Activated naive CD8-positive, alpha-beta T cell treated with anti-CD3 and anti-CD28 coated beads, Interleukin-2, amount 10 ng/mL, durations not matched to agents 7 days and 5 days (primary cell): ENCODE results near the gene DCDC2C. TPM values are rescaled to one million over a fixed set of nuclear protein-coding genes. Genes with fewer than 3 reads are reported as not detected.
"Not testable (repeated sequence)": the region's sequence is repeated elsewhere in the genome, so short reads cannot be mapped to it uniquely, and the experiment has no call there.

Source experiments
- ATAC-seq: fragments of 150-1000 bp; cut with Tn5 transposase; one replicate; pipeline ENCODE4 v1.10.0; 2021; ENCODE audit warnings: low read depth, moderate library complexity
- POLR2A ChIA-PET: fragments of 350-600 bp; sonication (Branson Sonifier 250); formaldehyde crosslinking; loops from one replicate; lab custom pipeline; 2021; ENCODE audit warnings: antibody characterized with exemption; lab: Charles Lee
- DNase-seq: peaks from one replicate; pipeline ENCODE4 v3.0.0; 2021
- H3K27ac Mint-ChIP-seq: one replicate; pipeline ENCODE4 v1.8.0; 2022; ENCODE audit warnings: mild to moderate bottlenecking, mixed read lengths
- H3K27me3 Mint-ChIP-seq: one replicate; pipeline ENCODE4 v1.8.0; 2022; ENCODE audit warnings: mild to moderate bottlenecking, moderate library complexity, mixed read lengths
- H3K36me3 Mint-ChIP-seq: one replicate; pipeline ENCODE4 v1.8.0; 2021; ENCODE audit warnings: mild to moderate bottlenecking, mixed read lengths
- H3K4me1 Mint-ChIP-seq: one replicate; pipeline ENCODE4 v1.8.0; 2021; ENCODE audit warnings: mixed read lengths
- H3K4me3 Mint-ChIP-seq: one replicate; pipeline ENCODE4 v1.8.0; 2022; ENCODE audit warnings: mild to moderate bottlenecking, moderate library complexity, mixed read lengths
- H3K9me3 Mint-ChIP-seq: one replicate; pipeline ENCODE4 v1.8.0; 2021; ENCODE audit warnings: mixed read lengths
- total RNA-seq, 2 experiments: library from RNA; stranded (reverse); gene quantifications; one replicate each; pipeline ENCODE4 v1.2.3, GENCODE V29; 2021

DCDC2C gene
- total RNA-seq = not detected

- H3K4me3 Mint-ChIP-seq = no peak within 1 kb of the TSS
- no peaks in the 10 kb centered on the region for H3K4me1 Mint-ChIP-seq
- DNase-seq (no peak), ATAC-seq (no peak)
- peaks cover 1% of the 10 kb centered on the region for H3K36me3 Mint-ChIP-seq
- peaks cover 44% of the 10 kb centered on the region for H3K27me3 Mint-ChIP-seq
- no peak within 1 kb of the TSS for H3K27ac Mint-ChIP-seq
- POLR2A ChIA-PET = no interaction called here
- no peaks in the 10 kb centered on the region for H3K9me3 Mint-ChIP-seq
Measured at GRCh38 chr2:3703236-3703756, at the start of gene DCDC2C. TSS of gene DCDC2C (plus strand) at chr2:3703575. CDS start at chr2:3703752, 177 bp downstream.

DNA sequence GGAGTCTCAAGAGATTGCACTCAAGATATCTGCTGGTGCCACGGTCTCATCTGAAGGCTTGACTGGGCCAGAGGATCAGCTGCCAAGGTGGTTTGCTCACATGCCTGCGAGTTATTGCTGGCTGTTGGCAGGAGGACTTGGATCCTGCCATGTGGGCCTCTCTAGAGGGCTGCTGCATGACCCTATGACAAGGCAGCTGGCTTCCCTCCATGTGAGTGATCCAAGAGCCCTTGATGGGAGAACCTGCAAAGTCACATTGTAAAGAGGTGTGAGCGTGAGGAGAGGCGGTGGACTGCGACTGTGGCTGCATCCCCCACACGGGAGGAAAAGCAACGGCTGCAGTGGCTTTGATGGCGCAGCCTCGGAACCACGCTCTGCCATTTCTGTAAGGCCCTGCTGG, 49.4 kb upstream of the DCDC2C start:
- peaks cover 10% of the 10 kb centered on the region for H3K4me1 Mint-ChIP-seq
- ATAC-seq (no peak), DNase-seq (no peak)
- POLR2A ChIA-PET = no interaction called here
- no peaks in the 10 kb centered on the region for H3K9me3 Mint-ChIP-seq
- no peak overlapping the region for H3K4me3 Mint-ChIP-seq
- no peaks in the 10 kb centered on the region for H3K36me3 Mint-ChIP-seq
- no peaks in the 10 kb centered on the region for H3K27me3 Mint-ChIP-seq
- no peak overlapping the region for H3K27ac Mint-ChIP-seq

DNA sequence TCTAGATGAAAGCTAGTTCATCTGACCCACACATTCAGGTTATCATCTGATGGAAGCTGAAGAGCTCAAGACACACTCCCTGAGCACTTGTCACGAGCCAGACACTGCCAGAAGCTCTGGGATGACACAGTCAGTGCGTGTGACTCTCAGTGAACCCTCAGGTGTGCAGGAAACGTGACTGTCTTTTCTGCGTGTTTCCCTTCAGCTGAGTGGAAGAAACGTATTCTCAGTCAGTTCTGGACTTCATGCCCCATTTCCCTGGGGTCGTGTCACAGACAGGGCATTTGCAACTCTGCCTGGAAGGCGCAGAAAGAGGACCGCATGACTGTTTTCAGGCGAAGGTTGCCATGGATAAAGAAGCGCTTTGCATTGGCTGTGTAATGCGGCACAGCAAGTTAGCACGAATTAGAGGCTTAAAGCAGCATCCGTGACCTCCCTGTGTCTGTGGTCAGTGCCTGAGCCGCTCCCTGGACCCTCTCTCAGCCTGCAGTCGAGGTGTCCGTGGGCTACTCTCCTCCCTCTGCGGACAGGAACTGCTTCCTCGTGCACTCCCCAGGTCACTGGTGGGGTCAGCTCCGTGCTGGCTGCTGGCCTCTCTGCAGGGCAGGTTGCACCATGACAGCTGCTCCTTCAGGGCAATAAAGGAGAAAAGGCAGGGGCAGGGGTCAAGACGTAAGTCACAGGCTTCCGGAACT, 48.7 kb upstream of the DCDC2C start:
- Mint-ChIP-seq H3K36me3 (no peaks in the 10 kb centered on the region), H3K4me3 (no peak overlapping the region), H3K4me1 (peaks cover 11% of the 10 kb centered on the region), H3K27me3 (no peaks in the 10 kb centered on the region), H3K27ac (no peak overlapping the region), H3K9me3 (no peaks in the 10 kb centered on the region)
- ATAC-seq (no peak), DNase-seq (no peak)
- POLR2A ChIA-PET = no interaction called here

GRCh38 chr2:3655871-3656761, 47.3 kb upstream of the DCDC2C start:
- ATAC-seq = no peak
- H3K4me3 Mint-ChIP-seq = no peak overlapping the region
- no peaks in the 10 kb centered on the region for H3K9me3 Mint-ChIP-seq
- no peaks in the 10 kb centered on the region for H3K36me3 Mint-ChIP-seq
- no peak for DNase-seq
- POLR2A ChIA-PET = no interaction called here
- H3K27me3 Mint-ChIP-seq = no peaks in the 10 kb centered on the region
- no peak overlapping the region for H3K27ac Mint-ChIP-seq
- peaks cover 11% of the 10 kb centered on the region for H3K4me1 Mint-ChIP-seq

DNA sequence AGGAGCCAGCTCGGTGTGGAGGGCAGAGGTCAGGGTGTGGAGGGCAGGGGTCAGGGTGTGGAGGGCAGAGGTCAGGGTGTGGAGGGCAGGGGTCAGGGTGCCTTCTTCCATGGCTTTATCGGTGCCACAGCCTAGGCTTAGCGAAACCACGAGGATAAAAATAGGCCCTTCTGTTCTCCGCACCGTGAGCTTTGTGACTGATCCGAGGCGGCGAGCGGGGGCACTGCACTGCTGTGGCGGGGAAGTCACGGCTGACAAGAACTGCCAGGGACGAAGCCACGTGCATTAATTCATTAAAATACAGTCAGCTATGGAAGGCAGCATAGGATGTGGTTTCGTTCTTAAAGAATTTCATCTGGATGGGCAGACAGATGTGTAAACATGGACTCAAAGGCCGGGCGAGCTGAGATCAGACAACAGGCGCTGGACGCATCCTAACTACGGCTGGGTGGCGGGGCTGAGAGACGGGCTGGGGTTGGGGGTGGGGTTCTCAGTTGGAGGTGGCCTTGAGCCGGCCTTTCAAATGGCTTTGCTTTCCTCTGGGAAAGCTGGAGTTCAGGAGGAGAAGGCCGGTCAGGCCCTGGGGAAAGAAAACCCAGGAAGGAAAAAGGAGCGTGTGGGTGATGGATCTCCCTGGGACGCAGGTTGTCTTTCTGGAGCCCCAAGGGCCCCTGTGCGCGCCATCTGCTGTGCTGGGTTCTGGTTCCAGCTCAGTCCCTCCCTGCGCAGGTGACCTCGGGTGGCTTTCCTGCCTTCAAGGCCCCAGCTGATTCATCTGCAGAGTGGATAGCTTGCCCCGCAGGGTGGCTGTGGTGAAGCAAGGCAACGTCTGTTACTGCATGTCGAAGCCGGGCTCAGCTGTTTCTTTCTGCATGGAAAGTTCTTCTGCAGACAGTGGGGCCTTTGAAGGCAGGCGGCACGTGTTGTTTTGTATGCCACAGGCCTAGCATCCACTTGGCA, 46.3 kb upstream of the DCDC2C start:
- POLR2A ChIA-PET = no interaction called here
- ATAC-seq = no peak
- H3K4me3 Mint-ChIP-seq = no peak overlapping the region
- no peak for DNase-seq
- no peaks in the 10 kb centered on the region for H3K27me3 Mint-ChIP-seq
- no peaks in the 10 kb centered on the region for H3K9me3 Mint-ChIP-seq
- H3K4me1 Mint-ChIP-seq = peaks cover 6% of the 10 kb centered on the region
- H3K36me3 Mint-ChIP-seq = no peaks in the 10 kb centered on the region
- H3K27ac Mint-ChIP-seq = no peak overlapping the region

DNA sequence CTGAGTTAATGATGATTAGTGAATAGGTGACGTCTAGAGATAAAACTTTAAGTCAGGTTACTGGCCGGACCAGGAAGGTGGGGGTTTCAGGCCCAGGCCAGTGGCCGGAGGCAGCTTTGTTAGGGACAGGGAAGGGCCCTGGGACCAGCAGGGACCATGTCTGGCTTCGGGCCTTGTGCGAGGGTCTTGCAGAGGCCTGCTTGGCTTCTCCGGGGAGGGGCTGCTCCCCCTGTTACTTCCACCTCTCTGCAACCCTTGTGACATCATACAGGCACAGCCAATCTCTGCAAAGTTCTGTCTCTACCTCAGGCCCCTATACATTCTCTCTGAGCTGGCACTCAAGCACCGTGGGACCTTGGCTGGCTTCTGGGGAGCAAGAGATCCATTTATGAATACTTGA, 45.5 kb upstream of the DCDC2C start, which contains the start of gene ALLC:
ALLC (plus strand) TSS at position 320 of the 400 bp plus-strand sequence. CDS start 12,958 bp downstream, outside the sequence.
- POLR2A ChIA-PET = no interaction called here
- Mint-ChIP-seq H3K27ac (no peak within 1 kb of the TSS), H3K36me3 (no peaks in the 10 kb centered on the region), H3K4me3 (no peak within 1 kb of the TSS), H3K9me3 (no peaks in the 10 kb centered on the region), H3K4me1 (peaks cover 4% of the 10 kb centered on the region), H3K27me3 (no peaks in the 10 kb centered on the region)
- DNase-seq = no peak
- ATAC-seq = no peak

GRCh38 chr2:3659447-3660432, 43.6 kb upstream of the DCDC2C start:
- H3K4me3 Mint-ChIP-seq = no peak overlapping the region
- ATAC-seq = peak; percentile 12
- no peaks in the 10 kb centered on the region for H3K9me3 Mint-ChIP-seq
- POLR2A ChIA-PET = no interaction called here
- no peak overlapping the region for H3K27ac Mint-ChIP-seq
- H3K4me1 Mint-ChIP-seq = peaks cover 4% of the 10 kb centered on the region
- no peaks in the 10 kb centered on the region for H3K27me3 Mint-ChIP-seq
- no peaks in the 10 kb centered on the region for H3K36me3 Mint-ChIP-seq
- no peak for DNase-seq

DNA sequence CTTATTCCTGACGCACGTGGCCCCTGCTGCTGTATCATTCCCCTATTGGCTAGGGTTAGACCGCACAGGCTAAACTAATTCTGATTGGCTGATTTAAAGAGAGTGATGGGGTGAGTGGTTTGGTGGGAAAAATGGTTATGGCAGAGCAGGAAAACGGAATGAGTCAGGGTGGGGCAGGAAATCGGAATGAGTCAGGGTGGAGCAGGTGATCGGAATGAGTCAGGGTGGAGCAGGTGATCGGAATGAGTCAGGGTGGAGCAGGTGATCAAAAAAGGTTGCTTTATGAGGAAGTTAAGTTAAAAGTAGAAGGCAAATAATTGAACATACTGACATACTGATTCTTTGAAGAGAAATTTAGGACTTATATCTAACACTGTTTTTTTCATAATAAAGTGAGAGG, 42.7 kb upstream of the DCDC2C start:
- ATAC-seq, H3K4me3 Mint-ChIP-seq, POLR2A ChIA-PET, H3K27me3 Mint-ChIP-seq, H3K9me3 Mint-ChIP-seq, H3K4me1 Mint-ChIP-seq, DNase-seq, H3K36me3 Mint-ChIP-seq: not testable (repeated sequence)
- peak overlapping the region; percentile 36 for H3K27ac Mint-ChIP-seq

GRCh38 chr2:3661149-3661660, 42.2 kb upstream of the DCDC2C start:
- DNase-seq = no peak
- Mint-ChIP-seq H3K27ac (no peak overlapping the region), H3K36me3 (no peaks in the 10 kb centered on the region), H3K27me3 (peaks cover 2% of the 10 kb centered on the region), H3K4me1 (peaks cover 4% of the 10 kb centered on the region), H3K4me3 (no peak overlapping the region), H3K9me3 (no peaks in the 10 kb centered on the region)
- POLR2A ChIA-PET = no interaction called here
- ATAC-seq = no peak

DNA sequence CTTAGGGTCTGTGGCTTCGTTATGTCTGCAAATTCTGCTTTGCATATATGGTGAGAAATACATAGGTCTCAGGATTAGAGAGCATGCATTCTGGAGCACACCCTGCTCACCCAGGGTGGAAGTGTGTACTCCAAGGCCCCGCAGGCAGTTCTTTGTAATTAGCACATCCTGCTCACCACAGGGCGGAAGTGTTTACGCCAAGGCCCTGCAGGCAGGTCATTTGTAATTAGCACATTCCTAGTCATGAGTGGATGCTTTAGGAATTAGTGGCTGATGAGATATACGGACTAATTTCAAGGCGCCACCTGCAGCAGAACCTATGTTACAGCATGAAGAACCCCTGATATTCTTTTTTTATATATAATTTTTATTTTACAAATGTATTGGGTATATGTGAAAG, 41.1 kb upstream of the DCDC2C start:
- H3K27ac Mint-ChIP-seq = no peak overlapping the region
- no peaks in the 10 kb centered on the region for H3K9me3 Mint-ChIP-seq
- peaks cover 2% of the 10 kb centered on the region for H3K27me3 Mint-ChIP-seq
- peaks cover 4% of the 10 kb centered on the region for H3K4me1 Mint-ChIP-seq
- POLR2A ChIA-PET = no interaction called here
- H3K36me3 Mint-ChIP-seq = no peaks in the 10 kb centered on the region
- H3K4me3 Mint-ChIP-seq = no peak overlapping the region
- DNase-seq (no peak), ATAC-seq (no peak)

DNA sequence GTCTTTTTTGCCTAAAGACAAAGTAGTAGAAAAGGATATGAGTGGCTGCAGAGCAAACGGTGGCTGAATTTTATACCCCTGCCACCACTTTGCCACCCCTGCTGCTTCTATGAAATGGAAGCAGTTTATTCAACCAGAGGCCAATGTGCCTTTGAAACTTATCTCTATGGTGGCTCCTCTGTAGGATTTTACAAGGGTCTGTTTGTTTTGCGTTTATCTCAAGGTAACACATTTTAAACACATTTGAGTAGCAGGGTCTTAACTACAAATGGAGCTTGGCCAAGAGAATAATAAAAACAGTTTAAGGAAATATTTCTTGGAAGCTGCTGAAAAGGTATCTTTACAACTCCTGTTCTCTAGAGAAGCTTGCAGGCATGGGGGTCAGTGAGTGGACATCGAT, 39.3 kb upstream of the DCDC2C start:
- Mint-ChIP-seq H3K9me3 (no peaks in the 10 kb centered on the region), H3K4me1 (peaks cover 4% of the 10 kb centered on the region), H3K4me3 (no peak overlapping the region), H3K27me3 (peaks cover 2% of the 10 kb centered on the region), H3K36me3 (no peaks in the 10 kb centered on the region), H3K27ac (no peak overlapping the region)
- ATAC-seq (no peak), DNase-seq (no peak)
- POLR2A ChIA-PET = no interaction called here

DNA sequence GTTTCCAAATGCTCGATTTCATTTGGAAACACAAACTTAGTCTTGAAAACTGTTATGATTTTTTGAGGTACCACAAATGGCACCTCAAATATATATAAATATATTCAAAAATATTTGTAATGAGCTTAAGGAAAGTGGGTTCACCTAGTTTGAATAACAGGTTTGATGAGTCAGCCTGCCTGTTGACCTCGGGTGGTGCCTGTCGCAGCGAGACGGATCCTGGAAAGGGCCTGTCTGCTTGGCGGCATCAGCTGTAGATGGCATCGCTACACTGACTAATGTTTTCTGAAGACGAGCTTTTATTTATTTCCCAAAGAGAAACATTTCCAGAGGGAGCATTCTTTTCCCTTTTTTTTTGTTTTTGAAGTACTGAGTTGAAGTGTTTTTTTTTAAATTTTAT, 38.5 kb upstream of the DCDC2C start:
- no peak overlapping the region for H3K27ac Mint-ChIP-seq
- no peak overlapping the region for H3K4me3 Mint-ChIP-seq
- no peak for ATAC-seq
- no peaks in the 10 kb centered on the region for H3K9me3 Mint-ChIP-seq
- no peaks in the 10 kb centered on the region for H3K36me3 Mint-ChIP-seq
- no peak for DNase-seq
- peaks cover 2% of the 10 kb centered on the region for H3K27me3 Mint-ChIP-seq
- peaks cover under 1% of the 10 kb centered on the region for H3K4me1 Mint-ChIP-seq
- POLR2A ChIA-PET = no interaction called here
